T47D (cell line): ENCODE measurements around the gene EDAR.

Experiments
- DNase-seq, 2 experiments: peaks; one replicate each; pipeline versions ENCODE4 v3.0.0 to v3.0.0-alpha.2; 2011 to 2012; ENCODE audit warnings: low read depth in 1 of 2, low spot score in 1 of 2
- JUND ChIP-seq: IDR thresholded peaks from 2 replicates; pipeline ENCODE4 v1.6.1; 2012; ENCODE audit warnings: low read depth
- in situ Hi-C: cut with HindIII; loops from 2 replicates; pipeline ENCODE4 v1.10.0; 2016; ENCODE audit warnings: low sequenced_read_pairs, low pct_unique_long_range_greater_than_20kb

The EDAR gene

DNA sequence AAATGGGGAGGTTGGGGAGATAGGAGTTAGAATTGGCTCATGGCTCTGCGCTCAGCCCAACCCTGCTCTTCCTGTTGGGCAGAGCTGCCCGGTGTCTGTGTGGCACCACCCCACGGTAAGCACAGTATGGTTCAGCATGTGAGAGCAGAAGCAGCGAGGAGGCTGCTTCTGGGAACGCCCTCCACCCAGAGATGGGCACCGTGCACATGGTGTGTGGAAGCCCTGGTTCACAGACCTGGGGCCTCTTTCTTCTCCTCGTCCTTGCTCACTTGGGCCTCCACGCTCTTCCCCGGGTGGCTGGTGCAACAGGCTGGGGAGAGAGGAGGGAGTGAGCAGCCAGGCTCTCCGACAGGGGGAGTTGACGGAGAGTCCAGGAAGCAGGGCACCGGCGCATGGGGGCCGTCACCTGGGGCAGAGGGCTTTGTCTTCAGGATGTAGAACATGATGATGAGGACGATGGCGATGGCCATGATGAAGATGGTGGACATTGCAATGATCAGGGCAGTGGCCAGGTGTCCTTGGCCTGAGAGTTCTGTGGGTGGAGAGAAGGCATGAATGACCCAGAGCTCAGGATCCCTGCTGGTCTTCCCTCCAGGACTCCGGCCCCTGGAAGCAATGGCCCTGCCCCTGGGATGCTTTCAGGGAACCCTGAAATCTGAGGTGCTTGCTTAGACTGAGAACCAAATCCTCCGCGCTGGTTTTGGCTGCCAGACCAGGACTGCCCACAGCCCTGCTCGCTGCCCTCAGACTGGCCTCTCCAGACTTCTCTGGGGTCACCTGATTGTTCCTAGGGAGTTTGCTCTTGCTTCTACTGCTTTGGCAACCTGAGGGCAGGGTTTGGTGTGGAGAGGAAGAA, 78.3 kb downstream of the EDAR start:
- TF ChIP-seq JUND: no peak
- in situ Hi-C loops: no loop called here
- no peak for DNase-seq

DNA sequence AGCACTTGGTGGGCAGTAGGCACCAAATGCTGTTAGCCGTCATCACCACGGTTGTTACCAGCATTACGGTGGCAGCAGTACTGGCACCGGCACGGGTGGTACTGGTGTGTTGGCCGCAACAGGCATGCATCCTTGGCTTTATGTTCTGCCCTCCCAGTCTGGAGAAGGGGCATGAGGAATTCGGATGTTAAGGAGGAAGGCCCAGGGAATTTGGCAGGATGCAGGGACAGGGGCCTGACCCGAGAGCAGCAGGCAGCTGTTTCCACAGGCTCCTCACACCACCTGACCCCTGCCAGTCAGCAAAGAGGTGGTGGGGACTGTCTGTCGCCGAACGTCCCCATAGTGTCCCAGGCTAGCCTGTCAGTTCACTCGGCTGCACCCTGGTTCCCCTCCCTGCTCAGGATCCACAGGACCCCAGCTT, 79.0 kb downstream of the EDAR start:
- in situ Hi-C loops: no loop called here
- DNase-seq: no peak
- no peak for TF ChIP-seq JUND

DNA sequence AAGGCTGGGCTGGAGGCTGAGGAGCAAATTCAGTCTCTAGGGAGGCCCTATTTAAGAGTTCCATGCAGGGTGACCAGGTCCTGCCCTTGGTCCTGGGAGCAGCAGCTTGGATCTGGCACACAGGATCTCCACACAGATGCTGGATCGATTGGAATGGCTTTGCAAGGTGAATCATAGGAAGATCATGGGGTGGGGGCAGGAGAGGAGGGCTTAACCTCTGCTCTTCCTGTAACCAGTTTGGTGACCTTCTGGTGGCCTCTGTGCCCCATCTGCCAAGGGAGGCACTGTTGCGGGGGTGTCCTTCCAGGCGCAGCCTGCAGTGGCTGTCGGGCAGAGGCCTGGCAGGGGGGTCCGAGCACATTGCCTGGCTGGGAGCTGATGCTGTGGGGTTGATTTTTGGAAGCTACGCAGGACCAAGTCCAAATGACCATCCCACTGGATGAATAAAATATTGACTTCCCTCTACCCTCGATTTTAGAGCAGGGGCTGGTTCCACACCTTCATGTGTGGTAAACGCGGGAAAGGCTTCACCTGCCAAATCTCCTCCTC, 79.7 kb downstream of the EDAR start:
- TF ChIP-seq JUND: no peak
- no peak for DNase-seq
- in situ Hi-C loops: no loop called here

DNA sequence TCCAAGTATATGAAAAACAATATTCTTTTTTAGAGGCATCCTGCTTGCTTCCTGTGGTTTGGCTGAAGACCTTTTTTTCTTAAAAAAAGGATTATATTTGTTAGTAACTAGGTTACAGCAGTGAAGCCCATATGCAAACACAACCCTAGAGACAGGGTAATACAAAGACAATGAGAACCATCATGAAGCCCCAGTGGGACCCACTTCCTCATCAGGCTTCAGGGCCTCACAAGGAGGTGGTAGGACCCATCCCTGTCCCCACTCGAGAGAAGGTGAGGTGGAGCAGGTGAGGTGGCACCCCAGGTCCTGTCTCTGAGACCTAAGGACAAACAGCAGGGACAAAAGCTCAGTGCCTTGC, 80.3 kb downstream of the EDAR start:
- no peak for DNase-seq
- in situ Hi-C loops: no loop called here
- no peak for TF ChIP-seq JUND

DNA sequence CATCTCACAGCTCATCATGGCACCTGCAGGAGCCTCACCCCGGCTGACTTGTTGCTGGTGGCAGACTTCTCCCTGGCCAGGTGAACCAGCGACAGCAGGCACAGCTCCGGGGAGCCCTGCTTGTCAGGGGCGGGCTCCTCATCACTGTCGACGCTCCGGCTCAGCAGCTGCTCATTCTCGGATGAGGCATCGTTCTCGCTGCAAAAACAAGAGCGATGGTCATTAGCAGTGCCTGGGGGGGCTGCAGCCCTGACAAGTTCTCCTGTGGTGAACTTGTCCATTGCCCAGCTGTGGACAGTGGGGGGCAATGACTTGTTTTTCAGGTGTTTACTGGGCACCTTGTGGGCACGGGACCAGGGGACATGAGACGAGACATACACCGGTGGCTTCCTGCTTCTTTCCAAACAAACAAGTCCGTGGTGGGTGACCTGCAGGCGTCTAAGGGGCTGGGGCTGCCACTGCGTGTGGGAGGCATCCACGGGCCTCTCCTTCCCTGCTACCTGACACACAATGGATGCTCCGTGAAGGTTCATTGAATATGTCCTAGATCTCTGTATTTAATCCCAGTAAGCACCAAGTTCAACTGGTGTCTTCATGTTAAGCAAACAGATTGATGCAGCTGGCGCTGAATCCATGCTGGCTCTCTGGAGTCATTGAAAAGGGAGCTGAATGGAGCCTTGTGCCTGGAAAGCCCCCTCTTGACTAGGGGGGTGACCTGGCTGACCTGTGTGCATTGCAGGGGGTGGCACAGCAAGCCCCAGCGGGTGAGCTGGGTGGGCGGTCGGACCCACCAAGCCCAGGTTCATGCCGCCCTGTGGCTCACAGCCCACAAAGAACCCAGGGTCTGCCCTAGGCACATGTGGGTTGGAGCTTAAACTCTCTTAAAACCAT, 81.0 kb downstream of the EDAR start:
- in situ Hi-C loops: no loop called here
- DNase-seq: no peak
- TF ChIP-seq JUND: no peak

DNA sequence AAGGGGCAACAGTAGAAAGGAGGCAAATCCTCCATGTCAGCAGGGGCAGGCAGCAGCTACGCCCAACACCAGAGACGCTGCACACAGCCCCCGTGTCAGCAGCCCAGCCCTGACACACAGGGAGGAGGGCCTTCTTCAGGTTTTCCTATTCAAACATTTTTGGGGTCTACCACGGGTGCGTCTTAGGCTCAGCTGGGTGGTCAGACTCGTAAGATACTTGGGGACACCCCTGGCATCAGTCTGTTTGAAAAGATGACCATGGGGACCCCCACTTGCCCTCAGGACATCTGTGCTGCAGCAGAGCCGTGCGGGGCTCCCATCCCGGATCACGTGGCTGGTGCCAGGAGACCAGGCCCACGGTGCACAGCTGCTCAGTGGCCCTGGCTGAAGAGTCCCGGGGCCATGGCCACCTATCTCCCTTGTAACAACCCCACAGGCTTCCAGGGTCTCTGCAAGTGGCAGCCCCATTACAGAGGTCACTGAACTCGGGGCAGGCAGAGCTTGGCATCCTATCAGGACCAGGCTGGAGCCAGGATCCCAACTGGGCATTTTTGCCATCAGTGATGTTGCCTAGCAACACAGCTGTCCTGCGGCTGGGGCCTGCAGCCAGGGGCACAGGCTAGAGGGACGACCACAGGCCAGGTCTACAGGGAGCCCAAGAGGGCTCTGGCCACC, 82.5 kb downstream of the EDAR start:
- TF ChIP-seq JUND: no peak
- in situ Hi-C loops: no loop called here
- DNase-seq: no peak

DNA sequence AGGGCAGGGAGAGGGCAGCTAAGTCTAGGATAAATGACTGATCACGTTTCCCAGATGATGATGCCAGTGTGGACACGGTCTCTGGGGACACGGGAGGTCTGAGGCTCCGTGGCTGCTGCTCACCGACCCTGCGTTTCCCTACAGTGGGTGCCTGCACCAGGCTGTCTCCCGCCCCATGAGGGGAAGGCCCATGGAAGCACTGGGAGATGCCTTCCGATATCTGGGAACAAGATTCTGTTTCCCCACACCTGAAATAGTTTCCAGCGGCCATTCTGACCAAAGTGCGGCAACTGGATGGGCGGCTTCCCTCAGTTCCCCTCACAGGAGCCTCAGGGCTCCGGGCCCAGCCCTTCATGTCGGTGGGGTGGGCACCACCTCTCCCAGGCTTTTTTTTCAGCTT, 83.1 kb downstream of the EDAR start:
- no peak for DNase-seq
- no peak for TF ChIP-seq JUND
- in situ Hi-C loops: no loop called here

DNA sequence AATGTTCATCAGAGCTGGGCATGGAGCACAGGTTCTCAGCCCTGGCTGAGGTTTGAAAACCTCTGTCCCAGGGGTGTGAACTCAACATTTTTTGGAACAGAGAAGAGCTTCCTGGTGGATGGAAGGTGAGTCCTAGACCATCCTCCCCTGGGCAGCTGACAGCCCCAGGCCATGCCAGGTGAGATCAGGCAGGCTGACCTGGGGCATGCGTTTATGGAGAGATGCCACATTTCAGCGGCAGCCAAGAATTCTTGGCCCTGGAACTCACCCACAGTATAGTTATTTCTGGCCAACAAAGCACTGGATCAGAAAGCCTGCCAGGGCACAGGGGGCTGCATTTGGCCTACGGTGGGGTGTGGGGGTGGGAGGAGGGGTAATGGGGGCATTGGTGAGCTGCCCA, 83.8 kb downstream of the EDAR start:
- in situ Hi-C loops: no loop called here
- TF ChIP-seq JUND: no peak
- peak in 1 of 2 experiments; percentile 21 for DNase-seq

DNA sequence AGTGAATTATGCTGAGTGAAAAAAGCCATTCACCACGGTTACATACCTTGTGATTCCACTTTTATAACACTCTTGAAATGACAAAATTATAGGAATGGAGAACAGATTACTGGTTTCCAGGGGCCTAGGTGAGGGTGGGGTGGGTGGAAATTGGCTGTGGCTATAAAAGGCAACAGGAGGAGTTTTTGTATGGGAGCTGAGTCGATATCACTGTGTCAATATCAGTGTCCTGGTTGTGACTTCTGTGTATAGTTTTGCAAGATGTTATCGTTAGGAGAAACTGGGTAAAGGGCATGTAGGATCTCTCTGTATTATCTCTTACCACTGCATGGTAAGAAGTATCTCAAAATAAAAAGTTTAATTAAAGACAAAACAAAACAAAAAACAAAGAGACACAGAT, 84.3 kb downstream of the EDAR start:
- DNase-seq: no peak
- TF ChIP-seq JUND: no peak
- in situ Hi-C loops: no loop called here

DNA sequence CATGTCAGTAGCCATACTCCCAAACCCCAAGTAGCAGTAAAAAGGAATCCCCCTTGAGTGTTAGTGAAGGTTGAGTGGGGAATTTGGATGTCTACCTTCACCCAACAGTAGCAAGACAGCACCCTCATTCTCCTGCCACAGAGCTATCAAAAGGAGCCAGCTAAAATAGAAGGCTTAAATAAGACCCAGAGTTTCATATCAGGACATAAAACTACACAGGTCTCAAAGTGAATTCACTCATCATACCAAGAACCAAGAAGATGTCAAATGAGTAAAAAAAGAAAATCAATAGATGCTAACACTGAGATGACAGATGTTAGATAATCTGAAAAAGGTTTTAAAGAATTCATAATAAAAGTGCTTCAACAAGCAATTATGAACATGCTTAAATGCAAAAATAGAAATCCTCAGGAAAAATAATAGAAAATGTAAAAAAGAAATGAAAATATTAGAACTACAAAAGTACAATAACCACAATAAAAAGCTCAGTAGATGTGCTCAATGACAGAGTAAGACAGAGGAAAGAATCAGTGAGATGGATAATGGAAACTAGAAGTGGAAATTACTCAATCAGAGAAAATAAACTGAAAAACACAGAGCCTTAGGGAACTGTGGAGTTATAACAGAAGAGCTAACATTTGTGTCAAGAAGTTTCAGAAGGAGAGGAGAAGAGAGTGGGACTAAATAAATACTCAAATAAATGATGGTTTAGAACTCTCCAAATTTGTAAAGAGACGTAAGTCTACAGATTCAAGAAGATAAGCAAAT, 90.5 kb downstream of the EDAR start:
- no peak for TF ChIP-seq JUND
- DNase-seq: no peak
- in situ Hi-C loops: no loop called here

DNA sequence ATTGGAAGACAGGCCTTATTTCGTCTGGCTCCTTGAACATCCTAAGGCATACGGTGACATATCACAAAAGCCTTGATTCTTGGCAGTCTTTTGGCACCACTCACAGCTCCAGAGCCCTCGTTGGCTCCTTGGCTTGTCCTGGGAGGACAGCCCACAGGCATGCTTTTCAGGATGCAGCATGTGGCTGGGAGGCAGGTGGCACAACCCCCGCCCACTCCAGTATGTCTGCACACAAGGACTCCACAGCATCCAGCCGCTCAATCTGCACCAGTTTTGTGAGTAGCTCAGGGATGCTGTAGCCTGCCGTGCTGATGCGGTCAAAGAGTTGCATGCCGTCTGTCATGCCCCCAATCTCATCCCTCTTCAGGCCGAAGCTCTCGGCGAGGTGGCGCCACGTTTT, 92.3 kb downstream of the EDAR start:
- in situ Hi-C loops: no loop called here
- TF ChIP-seq JUND: no peak
- no peak for DNase-seq

DNA sequence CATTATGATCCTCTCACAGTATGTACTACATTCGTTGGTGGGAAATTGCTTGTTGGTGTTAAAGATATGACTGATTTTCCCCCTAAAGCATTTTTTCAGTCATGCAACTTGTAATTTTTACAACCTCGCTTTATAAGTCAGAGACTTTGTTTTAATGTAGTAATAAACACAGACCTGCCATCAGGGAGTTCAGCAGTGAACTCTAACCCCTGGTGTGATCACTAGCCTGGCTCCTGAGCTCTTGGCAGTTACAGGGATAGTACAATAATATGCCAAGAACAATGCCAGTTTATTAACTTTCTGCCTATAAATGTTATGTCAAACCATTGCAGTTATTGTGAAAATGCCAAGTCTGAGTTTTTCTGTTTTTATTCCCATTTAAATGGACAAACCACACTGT, 93.8 kb downstream of the EDAR start:
- TF ChIP-seq JUND: no peak
- no peak for DNase-seq

More for the DNA sequence above, 93.8 kb downstream of the EDAR start:
- in situ Hi-C loops: no loop called here
